HepG2 (cell line): ENCODE results near the gene UCMA. TPM values are rescaled to one million over a fixed set of nuclear protein-coding genes. Genes with fewer than 3 reads are reported as not detected.

Experiments used
- BRF2 ChIP-seq: sonication (generic); formaldehyde crosslinking; IDR thresholded peaks from 2 replicates; pipeline ENCODE4 v1.8.1; 2022; ENCODE audit warnings: mild to moderate bottlenecking, missing genetic modification reagents
- ELK4 ChIP-seq: sonication (generic); formaldehyde crosslinking; IDR thresholded peaks from 2 replicates; pipeline ENCODE4 v1.9.0; 2021; ENCODE audit warnings: missing genetic modification reagents, borderline replicate concordance
- FOXP4 ChIP-seq: sonication (generic); formaldehyde crosslinking; IDR thresholded peaks from 2 replicates; pipeline ENCODE4 v1.4.0; 2020; ENCODE audit warnings: missing genetic modification reagents
- HNRNPH1 ChIP-seq: fragments of 200-400 bp; formaldehyde crosslinking; optimal IDR thresholded peaks from 2 replicates; pipeline ENCODE3; 2017; ENCODE audit warnings: mild to moderate bottlenecking, low read depth, low read length
- IKZF4 ChIP-seq: sonication (generic); formaldehyde crosslinking; IDR thresholded peaks from 2 replicates; pipeline ENCODE4 v1.5.1; 2020; ENCODE audit warnings: borderline replicate concordance, mild to moderate bottlenecking, low read depth, missing genetic modification reagents; ENCODE audit errors: not compliant biosample characterization
- SIN3B ChIP-seq: fragments of 150-350 bp; IDR thresholded peaks from 2 replicates; pipeline ENCODE4 v1.6.1; 2014; ENCODE audit warnings: low read length
- SMAD1 ChIP-seq: sonication (generic); formaldehyde crosslinking; IDR thresholded peaks from 2 replicates; pipeline ENCODE4 v1.4.0; 2020; ENCODE audit warnings: missing genetic modification reagents, low read depth, mild to moderate bottlenecking, borderline replicate concordance
- ZNF275 ChIP-seq: sonication (generic); formaldehyde crosslinking; IDR thresholded peaks from 2 replicates; pipeline ENCODE4 v1.8.0; 2022; ENCODE audit warnings: missing genetic modification reagents, mild to moderate bottlenecking, inconsistent platforms, borderline replicate concordance
- polyA plus RNA-seq, 8 experiments: library from polyadenylated mRNA; depleted of rRNA in 3 of 8; stranded (reverse) in 7 of 8; unstranded in 1 of 8; fragments of >200 nt; fragmentation: Illumina TruSeq in 4 of 8; extraction: Trizol in 4 of 8; gene quantifications; 2 replicates each; pipeline versions ENCODE4 v1.2.1 to v1.2.3, GENCODE V29; 2011 to 2016; ENCODE audit warnings: low read depth in 4 of 8, missing spikeins in 1 of 8, mixed read lengths in 1 of 8; ENCODE audit not compliant: insufficient read depth in 1 of 8
- total RNA-seq, 5 experiments: library from RNA; depleted of rRNA; stranded (reverse); fragments of >200 nt; fragmentation: Illumina TruSeq; extraction: Trizol; gene quantifications; 2 replicates each; pipeline ENCODE4 v1.2.3, GENCODE V29; 2016; ENCODE audit warnings: low read depth in 1 of 5
- TF ChIP-seq, protein P1 (sequence below): sonication (generic); formaldehyde crosslinking; IDR thresholded peaks from 2 replicates; pipeline ENCODE4 v1.5.1; 2020; ENCODE audit warnings: missing genetic modification reagents, mild to moderate bottlenecking, borderline replicate concordance
- TF ChIP-seq, protein P2 (sequence below): sonication (generic); formaldehyde crosslinking; IDR thresholded peaks from 2 replicates; pipeline ENCODE4 v1.4.0; 2020; ENCODE audit warnings: missing genetic modification reagents
- TF ChIP-seq, protein P3 (sequence below): sonication (generic); formaldehyde crosslinking; IDR thresholded peaks from 2 replicates; pipeline ENCODE4 v1.5.1; 2020; ENCODE audit warnings: mild to moderate bottlenecking, missing genetic modification reagents, moderate library complexity
- TF ChIP-seq, protein P4 (sequence below): sonication (generic); formaldehyde crosslinking; IDR thresholded peaks from 2 replicates; pipeline ENCODE4 v1.5.0; 2020; ENCODE audit warnings: missing genetic modification reagents

Gene UCMA
- total and polyA plus RNA-seq, 2 of the 13 experiments (the other 11 are each of a cell fraction or from before 2014, with no cell fraction given) = not detected

GRCh38 chr10:13272164-13272571 lies 38.0 kb upstream of the UCMA start (continued):
- TF ChIP-seq FOXP4 (CRISPR knock-in tag) = no peak; the same call in none of the 2 replicates
- TF ChIP-seq ELK4 (CRISPR knock-in tag) = no peak
- TF ChIP-seq, protein P1, sequence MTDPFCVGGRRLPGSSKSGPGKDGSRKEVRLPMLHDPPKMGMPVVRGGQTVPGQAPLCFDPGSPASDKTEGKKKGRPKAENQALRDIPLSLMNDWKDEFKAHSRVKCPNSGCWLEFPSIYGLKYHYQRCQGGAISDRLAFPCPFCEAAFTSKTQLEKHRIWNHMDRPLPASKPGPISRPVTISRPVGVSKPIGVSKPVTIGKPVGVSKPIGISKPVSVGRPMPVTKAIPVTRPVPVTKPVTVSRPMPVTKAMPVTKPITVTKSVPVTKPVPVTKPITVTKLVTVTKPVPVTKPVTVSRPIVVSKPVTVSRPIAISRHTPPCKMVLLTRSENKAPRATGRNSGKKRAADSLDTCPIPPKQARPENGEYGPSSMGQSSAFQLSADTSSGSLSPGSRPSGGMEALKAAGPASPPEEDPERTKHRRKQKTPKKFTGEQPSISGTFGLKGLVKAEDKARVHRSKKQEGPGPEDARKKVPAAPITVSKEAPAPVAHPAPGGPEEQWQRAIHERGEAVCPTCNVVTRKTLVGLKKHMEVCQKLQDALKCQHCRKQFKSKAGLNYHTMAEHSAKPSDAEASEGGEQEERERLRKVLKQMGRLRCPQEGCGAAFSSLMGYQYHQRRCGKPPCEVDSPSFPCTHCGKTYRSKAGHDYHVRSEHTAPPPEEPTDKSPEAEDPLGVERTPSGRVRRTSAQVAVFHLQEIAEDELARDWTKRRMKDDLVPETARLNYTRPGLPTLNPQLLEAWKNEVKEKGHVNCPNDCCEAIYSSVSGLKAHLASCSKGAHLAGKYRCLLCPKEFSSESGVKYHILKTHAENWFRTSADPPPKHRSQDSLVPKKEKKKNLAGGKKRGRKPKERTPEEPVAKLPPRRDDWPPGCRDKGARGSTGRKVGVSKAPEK (CRISPR knock-in tag) = no peak
- no peak for TF ChIP-seq BRF2 (CRISPR knock-in tag)
- TF ChIP-seq HNRNPH1 = no peak
- TF ChIP-seq, protein P2, sequence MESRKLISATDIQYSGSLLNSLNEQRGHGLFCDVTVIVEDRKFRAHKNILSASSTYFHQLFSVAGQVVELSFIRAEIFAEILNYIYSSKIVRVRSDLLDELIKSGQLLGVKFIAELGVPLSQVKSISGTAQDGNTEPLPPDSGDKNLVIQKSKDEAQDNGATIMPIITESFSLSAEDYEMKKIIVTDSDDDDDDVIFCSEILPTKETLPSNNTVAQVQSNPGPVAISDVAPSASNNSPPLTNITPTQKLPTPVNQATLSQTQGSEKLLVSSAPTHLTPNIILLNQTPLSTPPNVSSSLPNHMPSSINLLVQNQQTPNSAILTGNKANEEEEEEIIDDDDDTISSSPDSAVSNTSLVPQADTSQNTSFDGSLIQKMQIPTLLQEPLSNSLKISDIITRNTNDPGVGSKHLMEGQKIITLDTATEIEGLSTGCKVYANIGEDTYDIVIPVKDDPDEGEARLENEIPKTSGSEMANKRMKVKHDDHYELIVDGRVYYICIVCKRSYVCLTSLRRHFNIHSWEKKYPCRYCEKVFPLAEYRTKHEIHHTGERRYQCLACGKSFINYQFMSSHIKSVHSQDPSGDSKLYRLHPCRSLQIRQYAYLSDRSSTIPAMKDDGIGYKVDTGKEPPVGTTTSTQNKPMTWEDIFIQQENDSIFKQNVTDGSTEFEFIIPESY (CRISPR knock-in tag) = no peak
- no peak for TF ChIP-seq SMAD1
- TF ChIP-seq ZNF275 (CRISPR knock-in tag) = no peak
- TF ChIP-seq SIN3B = no peak
- TF ChIP-seq IKZF4 (CRISPR knock-in tag) = no peak
- TF ChIP-seq, protein P3, sequence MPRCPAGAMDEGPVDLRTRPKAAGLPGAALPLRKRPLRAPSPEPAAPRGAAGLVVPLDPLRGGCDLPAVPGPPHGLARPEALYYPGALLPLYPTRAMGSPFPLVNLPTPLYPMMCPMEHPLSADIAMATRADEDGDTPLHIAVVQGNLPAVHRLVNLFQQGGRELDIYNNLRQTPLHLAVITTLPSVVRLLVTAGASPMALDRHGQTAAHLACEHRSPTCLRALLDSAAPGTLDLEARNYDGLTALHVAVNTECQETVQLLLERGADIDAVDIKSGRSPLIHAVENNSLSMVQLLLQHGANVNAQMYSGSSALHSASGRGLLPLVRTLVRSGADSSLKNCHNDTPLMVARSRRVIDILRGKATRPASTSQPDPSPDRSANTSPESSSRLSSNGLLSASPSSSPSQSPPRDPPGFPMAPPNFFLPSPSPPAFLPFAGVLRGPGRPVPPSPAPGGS (CRISPR knock-in tag) = 0 out of 2 replicates have a peak, but pooled peaks have one; percentile 63
- TF ChIP-seq, protein P4, sequence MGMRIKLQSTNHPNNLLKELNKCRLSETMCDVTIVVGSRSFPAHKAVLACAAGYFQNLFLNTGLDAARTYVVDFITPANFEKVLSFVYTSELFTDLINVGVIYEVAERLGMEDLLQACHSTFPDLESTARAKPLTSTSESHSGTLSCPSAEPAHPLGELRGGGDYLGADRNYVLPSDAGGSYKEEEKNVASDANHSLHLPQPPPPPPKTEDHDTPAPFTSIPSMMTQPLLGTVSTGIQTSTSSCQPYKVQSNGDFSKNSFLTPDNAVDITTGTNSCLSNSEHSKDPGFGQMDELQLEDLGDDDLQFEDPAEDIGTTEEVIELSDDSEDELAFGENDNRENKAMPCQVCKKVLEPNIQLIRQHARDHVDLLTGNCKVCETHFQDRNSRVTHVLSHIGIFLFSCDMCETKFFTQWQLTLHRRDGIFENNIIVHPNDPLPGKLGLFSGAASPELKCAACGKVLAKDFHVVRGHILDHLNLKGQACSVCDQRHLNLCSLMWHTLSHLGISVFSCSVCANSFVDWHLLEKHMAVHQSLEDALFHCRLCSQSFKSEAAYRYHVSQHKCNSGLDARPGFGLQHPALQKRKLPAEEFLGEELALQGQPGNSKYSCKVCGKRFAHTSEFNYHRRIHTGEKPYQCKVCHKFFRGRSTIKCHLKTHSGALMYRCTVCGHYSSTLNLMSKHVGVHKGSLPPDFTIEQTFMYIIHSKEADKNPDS (CRISPR knock-in tag) = no peak
